ENCODE data around the gene CXCR2. TPM values are rescaled to one million over a fixed set of nuclear protein-coding genes. Genes with fewer than 3 reads are reported as not detected.

The CXCR2 gene
- total RNA-seq, 2 donors from 2014 or later: 0.07 to 0.35 TPM

DNA sequence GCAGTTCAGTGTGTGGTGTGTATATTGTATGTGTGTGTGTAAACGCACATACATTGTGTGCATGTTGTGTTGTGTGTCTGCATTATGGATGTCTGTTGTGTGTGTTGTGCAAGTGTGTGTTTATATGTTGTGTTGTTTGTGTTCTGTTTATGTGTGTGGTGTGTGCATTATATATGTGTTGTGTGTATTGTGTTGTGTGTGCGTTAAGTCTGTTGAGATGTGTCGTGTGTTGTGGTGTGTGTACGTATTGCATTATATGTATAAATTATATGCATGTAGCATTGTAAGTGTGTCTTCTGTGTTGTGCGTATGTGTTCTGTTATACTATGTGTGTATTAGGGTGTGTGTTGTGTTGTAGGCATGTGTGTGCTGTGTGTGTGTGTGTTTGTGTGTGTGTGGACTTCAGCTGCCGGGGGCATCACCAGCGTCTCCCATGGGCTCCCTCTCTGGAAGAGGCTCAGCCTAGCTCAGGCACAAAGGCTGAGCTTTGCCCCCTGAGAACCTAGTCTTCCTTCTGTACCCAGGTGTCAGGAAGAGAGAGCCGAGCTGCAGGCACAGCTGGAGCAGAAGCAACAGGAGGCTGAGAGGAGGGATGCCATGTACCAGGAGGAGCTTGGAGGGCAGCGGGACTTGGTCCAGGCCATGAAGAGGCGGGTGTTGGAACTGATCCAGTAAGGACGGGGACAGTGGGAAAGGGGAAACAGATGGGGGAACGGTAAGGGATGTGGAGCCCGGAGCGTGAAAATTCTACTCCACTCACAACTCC is 43.1 kb upstream of the CXCR2 start:
- Histone ChIP-seq H3K9me3 (no peaks in the 10 kb centered on the region), H3K27ac (no peak overlapping the region), H3K36me3 (no peaks in the 10 kb centered on the region), H3K27me3 (no peaks in the 10 kb centered on the region), H3K4me3 (no peak overlapping the region), H3K9ac (ENCODE audit: low read depth in 2 of 2, low read length in 2 of 2) (no peak overlapping the region), H3K4me1 (no peaks in the 10 kb centered on the region)
- no peak for DNase-seq
- intact Hi-C loops (cut with DNase I): no loop called here
- TF ChIP-seq, protein P1, sequence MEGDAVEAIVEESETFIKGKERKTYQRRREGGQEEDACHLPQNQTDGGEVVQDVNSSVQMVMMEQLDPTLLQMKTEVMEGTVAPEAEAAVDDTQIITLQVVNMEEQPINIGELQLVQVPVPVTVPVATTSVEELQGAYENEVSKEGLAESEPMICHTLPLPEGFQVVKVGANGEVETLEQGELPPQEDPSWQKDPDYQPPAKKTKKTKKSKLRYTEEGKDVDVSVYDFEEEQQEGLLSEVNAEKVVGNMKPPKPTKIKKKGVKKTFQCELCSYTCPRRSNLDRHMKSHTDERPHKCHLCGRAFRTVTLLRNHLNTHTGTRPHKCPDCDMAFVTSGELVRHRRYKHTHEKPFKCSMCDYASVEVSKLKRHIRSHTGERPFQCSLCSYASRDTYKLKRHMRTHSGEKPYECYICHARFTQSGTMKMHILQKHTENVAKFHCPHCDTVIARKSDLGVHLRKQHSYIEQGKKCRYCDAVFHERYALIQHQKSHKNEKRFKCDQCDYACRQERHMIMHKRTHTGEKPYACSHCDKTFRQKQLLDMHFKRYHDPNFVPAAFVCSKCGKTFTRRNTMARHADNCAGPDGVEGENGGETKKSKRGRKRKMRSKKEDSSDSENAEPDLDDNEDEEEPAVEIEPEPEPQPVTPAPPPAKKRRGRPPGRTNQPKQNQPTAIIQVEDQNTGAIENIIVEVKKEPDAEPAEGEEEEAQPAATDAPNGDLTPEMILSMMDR (IDR thresholded peaks at IDR 0.05): no peak

GRCh38 chr2:218083352-218083676 is 42.5 kb upstream of the CXCR2 start:
- no peak overlapping the region for H3K4me3 ChIP-seq
- TF ChIP-seq, protein P1 (IDR thresholded peaks at IDR 0.05): no peak
- no peaks in the 10 kb centered on the region for H3K9me3 ChIP-seq
- no peaks in the 10 kb centered on the region for H3K4me1 ChIP-seq
- H3K27me3 ChIP-seq: no peaks in the 10 kb centered on the region
- H3K36me3 ChIP-seq: no peaks in the 10 kb centered on the region
- H3K27ac ChIP-seq: no peak overlapping the region
- H3K9ac ChIP-seq (ENCODE audit: low read depth in 2 of 2, low read length in 2 of 2): no peak overlapping the region
- intact Hi-C loops (cut with DNase I): no loop called here
- no peak for DNase-seq

DNA sequence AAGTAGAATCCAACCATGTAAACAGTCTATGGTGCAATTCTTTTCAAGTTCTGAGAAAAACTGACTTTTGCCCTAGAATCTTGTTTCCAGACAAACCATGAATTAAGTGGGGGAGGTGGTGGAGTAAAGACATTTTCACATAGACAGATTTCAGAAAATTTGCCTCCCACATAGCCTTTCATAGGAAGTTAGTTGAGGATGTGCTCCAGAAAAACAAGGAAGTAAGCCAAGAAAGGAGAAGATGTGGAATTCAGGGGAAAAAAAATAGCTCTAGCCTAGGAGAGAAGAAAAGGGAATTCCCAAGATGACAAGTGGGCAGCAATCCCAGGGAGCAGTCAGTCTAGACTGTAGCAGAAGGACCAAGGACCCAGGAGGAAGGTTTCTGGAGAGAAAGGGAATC is 39.4 kb upstream of the CXCR2 start:
- intact Hi-C loops (cut with DNase I): no loop called here
- H3K27me3 ChIP-seq: no peaks in the 10 kb centered on the region
- H3K4me1 ChIP-seq: no peaks in the 10 kb centered on the region
- H3K36me3 ChIP-seq: no peaks in the 10 kb centered on the region
- no peak overlapping the region for H3K9ac ChIP-seq (ENCODE audit: low read depth in 2 of 2, low read length in 2 of 2)
- H3K4me3 ChIP-seq: no peak overlapping the region
- no peak for DNase-seq
- H3K27ac ChIP-seq: no peak overlapping the region
- TF ChIP-seq, protein P1 (IDR thresholded peaks at IDR 0.05): no peak
- H3K9me3 ChIP-seq: no peaks in the 10 kb centered on the region

- H3K9me3 ChIP-seq: no peaks in the 10 kb centered on the region
- TF ChIP-seq, protein P1 (IDR thresholded peaks at IDR 0.05): no peak
- intact Hi-C loops (cut with DNase I): no loop called here
- no peak for DNase-seq
- H3K4me1 ChIP-seq: no peaks in the 10 kb centered on the region
- H3K27me3 ChIP-seq: no peaks in the 10 kb centered on the region
- no peak overlapping the region for H3K27ac ChIP-seq
- H3K36me3 ChIP-seq: no peaks in the 10 kb centered on the region
- H3K4me3 ChIP-seq: no peak overlapping the region
- H3K9ac ChIP-seq (ENCODE audit: low read depth in 2 of 2, low read length in 2 of 2): no peak overlapping the region
Observed at GRCh38 chr2:218089259-218089658, 36.6 kb upstream of the CXCR2 start.

- H3K4me1 ChIP-seq: no peaks in the 10 kb centered on the region
- no peaks in the 10 kb centered on the region for H3K36me3 ChIP-seq
- TF ChIP-seq, protein P1 (IDR thresholded peaks at IDR 0.05): no peak
- H3K9me3 ChIP-seq: no peaks in the 10 kb centered on the region
- intact Hi-C loops (cut with DNase I): no loop called here
- no peak overlapping the region for H3K9ac ChIP-seq (ENCODE audit: low read depth in 2 of 2, low read length in 2 of 2)
- no peak overlapping the region for H3K27ac ChIP-seq
- H3K4me3 ChIP-seq: no peak overlapping the region
- DNase-seq: no peak
- H3K27me3 ChIP-seq: no peaks in the 10 kb centered on the region
Observed at GRCh38 chr2:218091746-218092145, 34.1 kb upstream of the CXCR2 start.

Measured in colonic mucosa (tissue), 4 donors.